ENCODE results near the gene RS1. TPM values are rescaled to one million over a fixed set of nuclear protein-coding genes. Genes with fewer than 3 reads are reported as not detected.

RS1 gene
- polyA plus RNA-seq, 1 experiment = not detected

- no peak overlapping the region for H3K4me3 ChIP-seq (ENCODE audit: low read depth, low read length)
- ChIA-PET CTCF (no interaction called here), POLR2A (no interaction called here)
- no peak for TF ChIP-seq CTCF (IDR thresholded peaks at IDR 0.05; ENCODE audit: low read depth, low read length)
- no peaks in the 10 kb centered on the region for H3K9me3 ChIP-seq (ENCODE audit: control insufficient read depth, insufficient read depth, low read length)
- no peak overlapping the region for H3K27ac ChIP-seq (ENCODE audit: low read depth, low read length)
- no peaks in the 10 kb centered on the region for H3K27me3 ChIP-seq (ENCODE audit: control insufficient read depth, insufficient read depth, low read length)
- no peak for DNase-seq (ENCODE audit: low read depth, low spot score)
Observed at GRCh38 chrX:18643853-18644252, 28.1 kb downstream of the RS1 start.

- Histone ChIP-seq H3K27me3 (ENCODE audit: control insufficient read depth, insufficient read depth, low read length) (no peaks in the 10 kb centered on the region), H3K27ac (ENCODE audit: low read depth, low read length) (no peak overlapping the region), H3K4me3 (ENCODE audit: low read depth, low read length) (no peak overlapping the region), H3K9me3 (ENCODE audit: control insufficient read depth, insufficient read depth, low read length) (no peaks in the 10 kb centered on the region)
- no peak for DNase-seq (ENCODE audit: low read depth, low spot score)
- ChIA-PET CTCF (no interaction called here), POLR2A (no interaction called here)
- TF ChIP-seq CTCF (IDR thresholded peaks at IDR 0.05; ENCODE audit: low read depth, low read length) = no peak
Observed at GRCh38 chrX:18643243-18643642, 28.7 kb downstream of the RS1 start.

GRCh38 chrX:18640686-18641085, 31.2 kb downstream of the RS1 start:
- POLR2A ChIA-PET = no interaction called here
- DNase-seq (ENCODE audit: low read depth, low spot score) = no peak
- Histone ChIP-seq H3K27ac (ENCODE audit: low read depth, low read length) (no peak overlapping the region), H3K27me3 (ENCODE audit: control insufficient read depth, insufficient read depth, low read length) (no peaks in the 10 kb centered on the region), H3K4me3 (ENCODE audit: low read depth, low read length) (no peak overlapping the region), H3K9me3 (ENCODE audit: control insufficient read depth, insufficient read depth, low read length) (no peaks in the 10 kb centered on the region)
- CTCF ChIA-PET = no interaction called here
- no peak for TF ChIP-seq CTCF (IDR thresholded peaks at IDR 0.05; ENCODE audit: low read depth, low read length)

GRCh38 chrX:18639280-18639679, 32.6 kb downstream of the RS1 start:
- ChIA-PET POLR2A (no interaction called here), CTCF (no interaction called here)
- no peaks in the 10 kb centered on the region for H3K9me3 ChIP-seq (ENCODE audit: control insufficient read depth, insufficient read depth, low read length)
- DNase-seq (ENCODE audit: low read depth, low spot score) = no peak
- H3K27me3 ChIP-seq (ENCODE audit: control insufficient read depth, insufficient read depth, low read length) = no peaks in the 10 kb centered on the region
- H3K27ac ChIP-seq (ENCODE audit: low read depth, low read length) = no peak overlapping the region
- no peak overlapping the region for H3K4me3 ChIP-seq (ENCODE audit: low read depth, low read length)
- no peak for TF ChIP-seq CTCF (IDR thresholded peaks at IDR 0.05; ENCODE audit: low read depth, low read length)

- Histone ChIP-seq H3K9me3 (ENCODE audit: control insufficient read depth, insufficient read depth, low read length) (no peaks in the 10 kb centered on the region), H3K27ac (ENCODE audit: low read depth, low read length) (no peak overlapping the region), H3K27me3 (ENCODE audit: control insufficient read depth, insufficient read depth, low read length) (no peaks in the 10 kb centered on the region), H3K4me3 (ENCODE audit: low read depth, low read length) (no peak overlapping the region)
- ChIA-PET POLR2A (no interaction called here), CTCF (no interaction called here)
- no peak for DNase-seq (ENCODE audit: low read depth, low spot score)
- no peak for TF ChIP-seq CTCF (IDR thresholded peaks at IDR 0.05; ENCODE audit: low read depth, low read length)
Observed at GRCh38 chrX:18638398-18638797, 33.5 kb downstream of the RS1 start.

All from AG04450 (cell line).